GM18873 (cell line): Measurements from ENCODE around the gene RNGTT.
"Not testable (repeated sequence)": the region's sequence is repeated elsewhere in the genome, so short reads cannot be mapped to it uniquely, and the experiment has no call there.

ENCODE experiments used
- ATAC-seq: cut with Tn5 transposase; IDR thresholded peaks from one replicate; pipeline ENCODE4 v1.9.1; 2021; ENCODE audit warnings: mild to moderate bottlenecking, moderate library complexity, moderate number of reproducible peaks; ENCODE audit not compliant: unreplicated experiment, low FRiP score

RNGTT gene

GRCh38 chr6:88741939-88742338 lies 221.5 kb downstream of the RNGTT start:
- no peak for ATAC-seq

- ATAC-seq = no peak
Measured at GRCh38 chr6:88741071-88741470, 222.3 kb downstream of the RNGTT start.

GRCh38 chr6:88734544-88734943 lies 228.9 kb downstream of the RNGTT start:
- ATAC-seq = no peak

GRCh38 chr6:88730611-88731011 lies 232.8 kb downstream of the RNGTT start:
- no peak for ATAC-seq

GRCh38 chr6:88728756-88729155 lies 234.7 kb downstream of the RNGTT start:
- ATAC-seq = no peak

- not testable (repeated sequence) for ATAC-seq
Measured at GRCh38 chr6:88726409-88726808, 237.0 kb downstream of the RNGTT start.

- ATAC-seq = no peak
Measured at GRCh38 chr6:88725111-88725975, 238.1 kb downstream of the RNGTT start.

- no peak for ATAC-seq
Measured at GRCh38 chr6:88722686-88723085, 240.7 kb downstream of the RNGTT start.

- not testable (repeated sequence) for ATAC-seq
Measured at GRCh38 chr6:88716399-88716798, 247.0 kb downstream of the RNGTT start.

GRCh38 chr6:88712243-88712936 lies 251.0 kb downstream of the RNGTT start:
- ATAC-seq = no peak

GRCh38 chr6:88709819-88710246 lies 253.6 kb downstream of the RNGTT start:
- no peak for ATAC-seq

GRCh38 chr6:88708197-88708744 lies 255.1 kb downstream of the RNGTT start:
- no peak for ATAC-seq

GRCh38 chr6:88705601-88706000 lies 257.8 kb downstream of the RNGTT start:
- peak; percentile 79 for ATAC-seq

GRCh38 chr6:88704980-88705379 lies 258.4 kb downstream of the RNGTT start:
- no peak for ATAC-seq

GRCh38 chr6:88702956-88703556 lies 260.4 kb downstream of the RNGTT start:
- ATAC-seq = no peak

GRCh38 chr6:88698661-88699060 lies 264.8 kb downstream of the RNGTT start:
- no peak for ATAC-seq

GRCh38 chr6:88695937-88696336 lies 267.5 kb downstream of the RNGTT start:
- no peak for ATAC-seq

GRCh38 chr6:88683734-88684133 lies 279.7 kb downstream of the RNGTT start:
- no peak for ATAC-seq

GRCh38 chr6:88680654-88681053 lies 282.8 kb downstream of the RNGTT start:
- ATAC-seq = no peak

- ATAC-seq = no peak
Measured at GRCh38 chr6:88679841-88680240, 283.6 kb downstream of the RNGTT start.

- no peak for ATAC-seq
Measured at GRCh38 chr6:88677356-88677755, 286.1 kb downstream of the RNGTT start.
